ENCODE measurements around the gene LCE1B.

DNA sequence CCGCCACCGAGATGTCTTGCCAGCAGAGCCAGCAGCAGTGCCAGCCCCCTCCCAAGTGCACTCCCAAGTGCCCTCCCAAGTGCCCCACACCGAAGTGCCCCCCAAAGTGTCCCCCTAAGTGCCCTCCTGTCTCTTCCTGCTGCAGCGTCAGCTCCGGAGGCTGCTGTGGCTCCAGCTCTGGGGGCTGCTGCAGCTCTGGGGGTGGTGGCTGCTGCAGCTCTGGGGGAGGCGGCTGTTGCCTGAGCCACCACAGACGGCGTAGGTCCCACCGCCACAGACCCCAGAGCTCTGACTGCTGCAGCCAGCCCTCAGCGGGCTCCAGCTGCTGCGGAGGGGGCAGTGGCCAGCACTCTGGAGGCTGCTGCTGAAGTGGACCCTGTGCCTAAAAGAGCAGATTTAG lies 35.4 kb upstream of the LCE1B start:
- TF ChIP-seq POLR2A (IDR thresholded peaks at IDR 0.05) (no peak), EP300 (IDR thresholded peaks at IDR 0.05) (no peak)
